Measurements from ENCODE around the gene ATPAF2.

The ATPAF2 gene

DNA sequence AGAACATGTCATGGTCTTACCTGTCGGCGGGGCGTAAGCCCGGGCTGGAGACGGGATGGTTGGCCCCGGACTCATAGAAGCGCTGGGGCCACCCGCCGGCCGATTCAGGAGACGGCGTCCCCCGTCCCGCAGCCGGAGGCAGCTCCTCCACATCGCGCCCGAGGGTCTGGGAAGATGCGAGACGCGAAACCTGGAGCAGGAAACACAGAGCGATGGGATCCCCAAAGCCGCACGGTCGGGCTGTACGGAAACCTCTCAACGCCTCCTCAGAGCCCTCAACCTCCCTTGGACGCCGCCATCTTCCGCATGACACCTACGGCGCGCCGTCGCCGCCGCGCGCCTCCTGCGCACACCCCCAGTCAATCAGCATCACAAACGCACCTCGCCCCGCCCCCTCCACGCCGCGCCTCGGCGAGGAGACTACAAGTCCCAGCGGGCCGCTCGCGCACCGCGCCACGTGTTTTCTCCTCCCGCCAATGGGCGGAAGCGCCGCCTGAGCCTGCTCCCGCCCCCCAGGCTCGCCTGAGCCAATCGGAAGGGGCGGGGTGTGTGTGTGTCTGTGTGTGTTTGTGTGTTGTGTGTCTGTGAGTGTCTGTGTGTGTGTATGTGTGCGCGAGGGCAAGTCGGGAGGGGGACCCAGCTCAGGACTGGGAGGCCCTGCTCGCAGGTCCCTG lies at the start of gene ATPAF2, which contains the start of gene GID4:
Gene ATPAF2 (minus strand): TSS at position 308 of the 674 bp plus-strand sequence. CDS start 155 bp downstream, at position 153.
Gene GID4 (plus strand): TSS at position 548 of the 674 bp plus-strand sequence. CDS start 57 bp downstream, at position 605.
- peak; percentile 90 for DNase-seq

DNA sequence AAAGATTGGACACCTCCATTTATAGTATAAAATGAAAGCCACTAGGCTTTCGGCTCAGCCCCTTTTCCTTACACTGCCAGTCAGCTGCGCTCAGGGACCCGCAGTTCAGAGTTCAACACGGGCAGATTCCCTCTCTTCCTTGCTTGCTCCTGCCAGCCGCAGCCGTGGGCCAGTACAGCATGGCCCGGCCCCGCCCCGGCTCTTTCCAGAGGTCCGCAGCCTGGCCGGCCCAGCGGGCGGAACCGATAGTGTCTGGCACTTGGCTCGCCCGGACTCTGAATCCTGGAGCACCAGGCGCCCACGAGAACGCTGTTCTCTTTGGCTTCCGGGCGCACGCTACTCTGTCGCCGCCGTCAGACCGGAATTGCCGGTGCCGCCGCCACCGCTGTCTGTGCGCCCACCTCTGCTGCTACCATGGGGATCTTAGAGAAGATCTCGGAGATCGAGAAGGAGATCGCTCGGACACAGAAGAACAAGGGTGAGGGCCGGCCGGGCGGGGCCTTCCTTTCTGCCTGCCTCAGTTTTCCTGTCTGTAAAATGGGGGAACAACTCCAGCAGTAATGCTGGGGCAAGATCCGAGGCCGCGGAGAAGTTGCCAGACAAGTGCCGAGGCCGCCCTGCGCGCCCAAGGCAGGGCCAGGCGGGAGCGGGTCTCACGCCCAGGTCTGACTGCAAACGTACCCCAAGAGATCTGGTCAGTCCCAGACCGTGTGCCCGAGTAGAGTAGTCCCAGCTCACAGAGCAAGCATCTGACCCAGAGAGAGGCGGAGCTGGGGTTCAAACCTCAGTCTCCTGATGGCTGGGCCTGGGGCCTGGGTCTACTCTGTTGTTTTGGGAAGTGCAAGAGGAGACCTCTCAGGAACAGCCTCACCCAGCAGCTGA lies 48.9 kb upstream of the ATPAF2 start, which contains the start of gene DRG2:
Gene DRG2 (plus strand): TSS at position 339 of the 882 bp plus-strand sequence. CDS start 76 bp downstream, at position 415.
- peak; percentile 55 for DNase-seq

DNA sequence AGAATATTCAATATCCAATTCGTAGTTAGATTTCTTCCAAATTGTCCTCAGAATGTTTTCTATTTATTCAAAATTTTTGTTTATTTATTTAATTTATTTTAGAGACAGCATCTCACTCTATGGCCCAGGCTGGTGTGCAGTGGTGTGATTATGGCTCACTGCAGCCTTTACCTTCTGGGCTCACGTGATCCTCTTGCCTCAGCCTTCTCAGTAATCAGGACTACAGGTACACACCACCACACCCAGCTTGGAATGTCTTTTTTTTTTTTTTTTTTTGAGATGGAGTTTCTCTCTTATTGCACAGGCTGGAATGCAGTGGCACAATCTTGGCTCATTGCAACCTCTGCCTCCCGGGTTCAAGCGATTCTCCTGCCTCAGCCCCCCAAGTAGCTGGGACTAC lies 45.3 kb upstream of the ATPAF2 start:
- no peak for DNase-seq

DNA sequence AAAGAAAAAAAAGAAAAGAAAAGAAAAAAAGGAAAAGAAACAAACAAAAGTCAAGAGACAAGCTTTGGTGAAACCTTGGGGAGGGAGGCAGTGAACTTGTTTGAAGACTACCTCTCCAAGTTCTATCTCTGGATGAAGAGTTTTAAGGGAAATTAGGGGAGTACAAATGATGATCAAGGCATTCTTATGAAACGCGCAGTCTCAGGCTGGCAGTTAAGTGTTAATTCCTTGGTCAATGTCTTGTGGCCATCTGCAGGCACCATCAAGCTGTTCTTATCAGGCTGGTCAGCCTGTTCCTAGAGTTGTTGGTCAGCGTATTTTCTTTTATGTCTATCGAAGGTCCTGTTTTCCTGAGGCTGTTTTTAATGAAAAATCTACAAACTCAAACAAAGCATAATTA lies 40.6 kb upstream of the ATPAF2 start:
- DNase-seq = no peak

DNA sequence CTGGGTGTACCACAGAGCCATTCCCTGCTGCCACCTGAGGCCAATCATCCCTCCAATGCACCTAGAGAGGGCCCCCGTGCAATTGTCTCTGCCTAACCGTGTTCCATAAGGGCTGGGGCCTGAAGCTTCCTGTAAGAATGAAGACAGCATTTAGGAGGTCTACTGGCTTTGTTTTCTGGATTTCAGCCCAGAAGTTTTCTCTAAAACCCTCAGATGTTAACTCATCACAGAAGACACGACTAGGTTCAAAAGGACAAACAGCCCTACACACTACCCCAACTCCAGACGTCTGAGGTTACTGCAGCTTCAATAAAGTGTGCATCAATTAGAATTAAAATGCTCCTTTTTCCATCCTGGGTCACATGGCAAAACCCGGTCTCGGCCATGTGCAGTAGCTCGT lies 38.0 kb upstream of the ATPAF2 start:
- no peak for DNase-seq

DNA sequence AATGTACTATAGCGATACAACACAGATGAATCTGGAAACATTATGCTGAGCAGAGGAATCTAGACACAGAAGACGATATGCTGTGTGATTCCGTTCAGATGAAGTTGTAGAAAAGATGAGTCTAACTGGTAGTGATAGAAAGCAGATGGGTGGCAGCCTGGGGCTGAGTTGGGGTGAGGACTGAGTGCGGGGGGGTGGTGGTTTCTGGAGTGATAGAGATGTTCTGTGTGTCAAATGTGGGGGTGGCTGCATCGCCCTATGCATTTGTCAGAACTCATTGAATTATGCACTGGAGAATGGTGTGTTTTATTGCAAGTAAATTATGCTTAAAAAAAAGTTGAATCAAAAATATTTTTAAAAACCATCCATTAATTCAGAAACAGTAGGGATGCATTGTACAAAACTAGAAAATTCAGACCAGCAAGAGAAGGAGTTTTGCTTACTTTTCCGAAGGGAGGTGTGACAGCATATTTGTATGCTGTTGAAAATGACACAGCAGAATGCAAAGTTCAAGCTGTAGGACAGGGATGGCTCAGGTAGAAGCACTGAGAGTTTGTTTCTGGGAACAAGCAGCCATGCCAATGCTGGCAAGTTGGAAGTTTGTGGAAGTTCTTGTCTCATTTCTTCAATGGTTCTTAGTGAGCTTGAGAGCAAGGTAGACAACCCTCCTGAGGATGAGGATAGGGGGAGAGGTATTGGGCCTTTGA lies 35.8 kb upstream of the ATPAF2 start:
- DNase-seq = no peak

DNA sequence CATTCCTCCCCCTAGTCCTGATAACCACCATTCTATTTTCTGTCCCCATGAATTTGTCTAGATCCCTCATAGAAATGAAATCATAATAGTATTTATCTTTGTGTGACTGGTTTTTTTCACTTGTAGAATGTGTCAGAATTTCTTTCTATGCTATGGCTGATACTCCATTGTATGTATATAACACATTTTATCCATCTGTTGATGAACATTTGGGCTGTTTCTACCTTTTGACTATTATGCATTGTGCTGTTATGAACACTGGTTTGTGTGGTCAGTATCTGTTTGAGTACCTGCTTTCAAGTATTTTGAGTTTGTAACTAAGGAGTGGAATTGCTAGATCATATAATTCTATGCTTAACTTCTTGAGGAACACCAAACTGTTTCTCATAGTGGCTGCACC lies 32.8 kb upstream of the ATPAF2 start:
- no peak for DNase-seq

DNA sequence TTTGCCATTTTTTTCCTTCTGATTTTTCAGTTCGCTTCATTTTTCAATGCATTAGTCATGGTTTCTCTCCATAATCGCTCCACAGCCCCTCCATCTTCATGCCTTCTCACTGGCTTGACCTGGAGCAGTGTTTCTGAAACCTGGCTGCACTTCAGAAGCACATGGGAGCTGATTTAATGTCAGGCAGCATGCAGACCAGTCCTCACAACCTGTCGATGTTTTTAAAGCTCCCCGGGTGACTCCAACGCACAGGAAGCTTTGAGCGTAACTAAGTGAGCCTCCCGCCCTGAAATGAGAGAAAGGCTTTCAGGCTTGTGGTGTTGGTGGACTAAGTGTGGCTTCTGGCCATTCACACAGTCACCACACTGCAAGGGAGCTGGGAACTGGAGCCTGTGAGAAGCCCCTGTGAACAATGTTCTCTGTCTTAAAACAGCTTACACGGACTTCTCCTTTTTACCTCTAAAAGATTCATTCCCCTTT lies 31.9 kb upstream of the ATPAF2 start:
- no peak for DNase-seq

DNA sequence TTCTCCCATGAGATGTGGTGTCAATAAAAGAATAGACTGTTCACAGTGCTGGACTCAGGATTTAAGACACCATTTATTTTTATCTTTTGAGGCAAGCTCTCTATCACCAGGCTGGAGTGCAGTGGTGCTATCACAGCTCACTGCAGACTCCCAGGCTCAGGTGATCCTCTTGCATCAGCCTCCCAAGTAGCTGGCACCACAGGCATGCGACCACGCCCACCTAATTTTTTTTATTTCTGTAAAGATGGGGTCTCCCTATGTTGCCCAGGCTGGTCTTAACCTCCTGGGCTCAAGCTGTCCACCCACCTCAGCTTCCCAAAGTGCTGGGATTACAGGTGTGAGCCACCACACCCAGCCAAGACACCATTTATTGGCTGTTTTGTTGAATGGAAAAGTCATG lies 30.1 kb upstream of the ATPAF2 start:
- DNase-seq = no peak

DNA sequence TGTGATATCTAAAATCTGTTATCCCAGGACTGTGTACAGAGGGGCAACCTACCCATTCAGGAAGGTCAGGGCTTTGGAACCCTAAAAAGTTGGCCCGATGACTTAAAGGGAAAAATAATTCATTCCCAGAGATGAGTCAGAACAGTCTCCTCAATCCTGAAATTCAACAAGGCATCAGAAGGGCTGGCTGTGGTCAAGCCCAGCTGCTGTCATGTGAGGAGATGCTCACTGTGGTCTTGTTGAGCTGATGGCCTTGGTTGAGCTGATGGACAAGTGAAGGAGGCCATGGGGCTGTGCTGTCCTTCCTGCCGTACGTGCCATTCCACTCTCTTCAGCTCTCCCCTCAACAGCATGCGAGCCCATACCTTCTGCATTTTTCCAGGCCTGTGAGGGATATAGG lies 27.9 kb upstream of the ATPAF2 start:
- DNase-seq = no peak

DNA sequence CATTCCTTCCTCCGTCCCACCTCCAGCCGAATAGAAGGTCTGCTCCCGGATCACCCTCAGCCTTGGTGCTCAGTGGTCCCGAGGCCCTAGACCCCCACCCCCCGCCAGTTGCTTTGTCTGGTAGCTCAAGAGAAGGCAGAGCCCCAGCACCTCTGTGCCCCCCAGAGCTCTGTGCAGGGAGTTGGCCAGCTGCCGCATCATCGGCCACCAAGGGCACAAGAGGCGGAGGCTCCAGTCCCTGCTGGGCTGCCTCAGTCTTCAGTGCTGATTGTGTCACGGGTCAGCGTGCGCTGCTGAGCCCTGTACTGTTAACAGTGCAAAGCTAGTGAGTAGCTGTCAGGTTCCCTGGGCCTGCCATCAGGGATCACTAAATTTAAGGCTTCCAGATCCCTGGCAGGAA lies 26.6 kb upstream of the ATPAF2 start:
- no peak for DNase-seq

DNA sequence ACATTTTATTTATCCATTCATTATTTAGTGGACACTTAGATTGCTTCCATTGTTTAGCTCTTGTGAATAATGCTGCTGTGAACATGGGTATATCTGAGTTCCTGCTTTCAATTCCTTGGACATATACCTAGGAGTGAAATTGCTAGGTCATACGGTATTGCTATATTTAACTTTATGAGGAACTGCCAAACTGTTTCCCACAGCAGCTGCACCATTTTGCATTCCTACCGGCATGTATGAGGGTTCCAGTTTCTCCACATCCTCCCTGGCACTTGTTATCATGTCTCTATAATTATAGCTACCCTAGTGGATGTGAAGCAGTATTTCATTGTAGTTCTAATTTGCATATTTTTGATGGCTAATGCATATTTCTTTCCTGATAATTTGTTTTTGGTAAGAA lies 25.1 kb upstream of the ATPAF2 start:
- DNase-seq = no peak

DNA sequence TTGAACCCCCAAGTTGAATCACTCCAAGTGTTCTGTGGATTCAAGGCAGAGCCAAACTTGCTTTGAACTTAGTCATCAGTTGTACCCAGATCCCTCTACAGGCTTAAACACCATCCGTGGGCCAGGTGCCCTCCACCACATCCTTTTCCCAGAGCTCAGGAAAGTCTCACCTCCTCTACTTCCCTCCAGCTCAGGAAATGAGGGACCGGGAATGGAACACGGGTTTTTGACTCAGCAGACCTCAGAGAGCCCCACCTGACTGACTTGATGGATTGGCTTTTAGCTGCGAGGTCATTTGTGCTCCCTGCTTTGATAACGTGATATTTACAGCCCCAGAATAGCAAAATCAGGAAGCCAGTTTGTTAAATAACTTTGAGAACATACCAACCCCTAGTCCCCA lies 20.3 kb upstream of the ATPAF2 start:
- DNase-seq = no peak

DNA sequence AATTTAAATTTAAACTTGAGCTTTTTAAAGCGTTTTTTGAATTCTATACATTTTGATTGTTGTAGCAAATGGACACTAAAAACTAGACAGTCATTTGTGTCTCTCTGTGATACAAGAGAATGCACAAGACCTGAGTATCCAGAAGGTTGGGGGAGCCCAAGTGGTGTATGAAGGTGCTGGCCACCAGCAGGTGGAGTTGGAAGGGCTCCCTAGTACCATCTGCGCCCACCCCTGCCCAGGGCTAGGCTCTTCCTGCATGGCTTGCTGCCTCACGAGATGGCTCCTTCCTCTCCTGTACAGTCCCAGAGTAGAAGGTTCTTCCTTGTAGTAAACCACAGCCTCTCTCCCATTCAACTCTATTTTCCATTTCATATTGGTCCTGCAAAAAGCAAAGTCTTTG lies 17.2 kb upstream of the ATPAF2 start:
- no peak for DNase-seq

DNA sequence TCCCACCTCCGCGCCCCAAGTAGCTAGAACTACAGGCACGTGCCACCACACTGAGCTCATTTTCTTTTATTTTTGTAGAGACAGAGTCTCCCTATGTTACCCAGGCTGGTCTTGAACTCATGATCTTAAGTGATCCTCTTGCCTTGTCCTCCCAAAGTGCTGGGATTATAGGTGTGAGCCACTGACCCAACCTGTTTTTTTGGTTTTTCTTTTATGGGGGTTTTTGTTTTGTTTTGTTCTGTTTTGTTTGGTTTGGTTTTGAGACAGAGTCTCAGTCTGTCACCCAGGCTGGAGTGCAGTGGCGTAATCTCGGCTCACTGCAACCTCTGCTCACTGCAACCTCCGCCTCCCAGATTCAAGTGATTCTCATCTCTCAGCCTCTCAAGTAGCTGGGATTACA lies 16.6 kb upstream of the ATPAF2 start:
- DNase-seq = no peak

DNA sequence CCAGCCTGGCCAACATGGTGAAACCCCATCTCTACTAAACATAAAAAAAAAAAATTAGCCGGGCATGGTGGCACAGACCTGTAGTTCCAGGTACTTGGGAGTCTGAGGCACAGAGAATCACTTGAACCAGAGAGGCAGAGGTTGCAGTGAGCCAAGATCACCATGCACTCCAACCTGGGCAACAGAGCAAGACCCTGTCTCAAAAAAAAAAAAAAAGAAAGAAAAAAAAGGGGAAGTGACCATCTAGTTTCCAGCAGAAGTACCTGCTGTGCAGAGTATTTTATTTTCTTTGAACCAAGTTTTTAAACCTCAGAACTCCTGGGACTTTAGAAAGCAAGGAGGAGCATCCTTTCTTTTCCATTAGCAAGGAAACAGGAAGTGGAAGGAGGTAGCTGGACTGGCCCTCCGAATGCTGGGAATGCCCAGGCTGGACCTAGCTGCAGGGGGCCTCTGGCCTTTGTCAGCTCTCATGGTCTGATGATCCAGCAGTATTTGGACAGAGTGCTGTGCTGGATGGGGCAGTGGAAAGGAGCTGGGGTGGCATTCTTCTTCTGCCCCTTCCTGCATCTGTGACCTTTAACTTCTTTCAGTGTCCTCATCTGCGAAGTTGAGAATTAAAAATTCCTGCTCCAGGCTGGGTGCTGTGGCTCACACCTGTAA lies 6.9 kb upstream of the ATPAF2 start:
- no peak for DNase-seq

DNA sequence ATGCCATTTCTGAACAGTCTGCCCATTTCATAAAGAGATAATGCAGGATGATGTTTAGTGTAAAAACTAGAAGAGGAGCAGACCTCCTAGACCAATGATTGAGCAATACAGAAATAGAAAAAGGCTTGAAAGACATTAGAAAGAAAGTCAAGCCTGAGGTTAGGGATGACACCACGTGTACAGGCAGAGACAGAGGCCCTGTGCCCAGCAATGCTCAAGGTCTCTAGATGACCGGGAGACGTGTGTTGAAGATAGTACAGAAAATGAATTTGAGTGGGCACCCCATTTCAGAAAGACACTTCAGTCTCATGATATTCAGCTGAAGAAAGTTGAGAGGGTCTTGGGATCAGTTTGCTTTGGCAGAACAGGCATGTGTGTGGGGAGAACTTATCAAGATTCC lies 5.6 kb upstream of the ATPAF2 start:
- no peak for DNase-seq

DNA sequence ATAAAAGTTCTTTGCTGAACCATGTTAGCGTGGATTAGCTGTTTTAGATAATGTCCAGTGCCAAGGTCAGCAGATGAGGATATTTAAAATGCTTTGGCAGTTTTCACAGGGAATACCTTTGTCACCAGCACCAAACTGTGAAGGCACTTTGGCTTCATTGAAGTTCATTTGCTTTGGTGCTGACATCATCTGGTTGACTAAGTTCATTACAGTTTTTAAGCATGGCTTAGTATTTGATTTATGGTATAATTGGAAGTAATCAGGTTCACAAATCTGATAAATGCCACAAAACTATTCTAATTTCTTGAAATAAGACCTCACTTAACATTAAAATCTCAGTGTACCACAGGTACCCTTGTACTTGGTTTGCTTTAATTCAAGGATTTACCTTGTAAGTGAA lies 4.5 kb upstream of the ATPAF2 start:
- no peak for DNase-seq

DNA sequence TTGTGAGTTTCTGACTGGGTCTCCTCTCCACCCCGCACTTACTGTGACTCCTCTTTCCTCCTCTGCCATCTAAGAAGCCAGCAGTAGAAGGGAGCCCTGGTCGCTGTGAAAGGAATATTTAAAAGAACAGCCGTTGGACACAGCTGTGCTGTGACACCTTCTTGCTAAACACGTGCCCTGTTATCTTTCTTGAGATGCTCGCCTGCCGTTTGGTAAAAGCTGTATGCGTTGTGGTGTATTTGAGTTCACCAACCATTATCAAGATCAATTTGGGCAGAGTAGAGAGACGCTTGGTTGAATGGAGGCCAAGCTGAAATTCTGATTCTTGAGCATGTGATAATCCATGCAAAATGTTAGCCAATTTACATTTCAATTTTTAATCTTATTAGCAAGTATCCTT lies 4.0 kb upstream of the ATPAF2 start:
- no peak for DNase-seq

DNA sequence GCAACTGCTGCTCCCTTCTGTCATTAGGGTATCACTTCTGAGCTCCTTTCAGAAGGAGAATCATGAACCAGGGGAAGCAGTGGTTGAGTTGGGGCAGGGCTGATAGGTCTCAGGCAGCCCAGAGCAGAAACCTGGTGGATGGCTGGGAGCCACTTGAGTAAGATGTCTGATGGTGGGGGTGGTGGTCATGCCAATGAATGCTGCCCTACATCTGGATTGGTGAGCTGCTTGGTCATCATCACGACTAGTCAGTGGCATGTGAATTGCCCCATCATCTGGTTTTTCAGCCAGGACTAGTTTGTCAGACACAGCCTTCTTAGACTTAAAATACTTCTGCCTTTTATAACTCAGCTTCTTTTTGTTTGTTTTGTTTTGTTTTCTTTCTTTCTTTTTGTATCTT lies 2.8 kb upstream of the ATPAF2 start:
- DNase-seq = no peak

DNA sequence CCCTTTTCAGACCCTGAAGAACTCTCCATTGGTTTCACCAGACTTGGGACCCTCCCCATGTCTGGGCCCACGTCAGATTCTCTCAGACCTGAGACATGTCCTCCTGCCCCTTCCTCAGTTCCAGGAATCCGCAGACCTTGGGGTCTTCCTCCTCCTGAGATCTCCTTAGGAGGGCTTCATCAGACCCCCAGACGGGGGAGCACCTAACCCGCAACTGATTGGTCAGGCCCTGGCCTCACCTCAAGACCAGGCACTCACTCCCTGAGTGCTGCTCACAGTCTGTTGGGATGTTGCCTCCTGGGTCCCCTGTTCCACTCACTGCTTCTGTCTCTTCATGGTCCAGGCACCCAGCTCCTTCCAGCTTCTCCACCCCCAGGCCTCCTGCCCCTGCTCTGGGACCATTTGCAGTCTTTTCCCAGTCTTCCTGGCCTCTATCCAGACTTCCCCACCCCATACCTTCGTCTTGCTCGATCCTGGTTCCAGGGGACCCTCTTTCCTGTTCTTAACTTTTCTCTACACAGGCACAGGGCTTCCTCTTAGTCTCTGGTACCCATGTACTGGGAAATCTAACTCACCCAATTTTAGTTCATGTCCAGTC lies 1.4 kb upstream of the ATPAF2 start:
- DNase-seq = no peak

DNA sequence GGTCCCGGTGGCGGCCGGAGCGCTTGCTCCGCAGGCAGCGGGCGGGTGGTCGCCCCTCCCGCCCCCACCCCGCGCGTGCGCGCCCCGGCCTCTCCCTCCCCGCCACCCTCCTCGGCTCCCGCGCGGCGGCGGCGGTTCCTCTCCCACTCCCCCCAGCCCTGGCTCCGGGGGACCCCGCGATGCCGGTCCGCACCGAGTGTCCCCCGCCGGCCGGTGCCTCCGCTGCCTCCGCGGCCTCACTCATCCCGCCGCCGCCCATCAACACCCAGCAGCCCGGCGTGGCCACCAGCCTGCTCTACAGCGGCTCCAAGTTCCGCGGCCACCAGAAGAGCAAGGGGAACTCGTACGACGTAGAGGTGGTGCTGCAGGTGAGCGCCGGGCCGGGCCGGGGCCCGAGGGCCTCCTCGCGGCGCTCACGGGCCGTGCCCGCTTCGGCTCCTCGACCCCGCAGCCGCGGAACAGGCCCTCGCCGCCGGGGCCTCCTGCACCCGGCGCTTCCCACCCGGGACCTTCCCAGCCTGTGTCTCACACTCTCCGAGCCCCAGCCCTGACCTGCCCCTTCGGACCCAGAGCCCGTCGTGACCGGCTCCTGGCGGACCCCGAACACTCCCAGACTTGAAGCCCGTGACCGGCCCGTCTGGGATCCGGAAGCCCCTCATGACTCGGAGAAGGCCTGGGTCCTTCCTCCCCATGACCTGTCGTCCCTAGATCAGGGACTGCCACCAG lies 730 bp upstream of the ATPAF2 start:
- DNase-seq = no peak

Measured in NK-92 treated with Interleukin-12 subunit alpha and Interleukin-12 subunit beta, amount 100 ng/mL, for 24 hours (cell line).